Keratinocyte (primary cell): ENCODE data around the gene NCCRP1.

Experiments used
- EZH2 ChIP-seq: IDR thresholded peaks from one replicate; pipeline ENCODE4 v1.6.1; 2012; ENCODE audit warnings: inconsistent platforms, mild to moderate bottlenecking, low read length, moderate library complexity
- TF ChIP-seq, protein P1 (sequence below), 3 experiments: IDR thresholded peaks in 1 of 3; conservative IDR thresholded peaks in 1 of 3; optimal IDR thresholded peaks in 1 of 3; 2 replicates in 2 of 3; 3 replicates in 1 of 3; pipeline versions ENCODE3 to v1.5.1; 2011; ENCODE audit warnings: low read length in 3 of 3, mild to moderate bottlenecking in 3 of 3, moderate library complexity in 2 of 3, control low read depth in 1 of 3, inconsistent platforms in 1 of 3; ENCODE audit not compliant: insufficient read depth in 2 of 3; ENCODE audit errors: extremely low read depth in 1 of 3

DNA sequence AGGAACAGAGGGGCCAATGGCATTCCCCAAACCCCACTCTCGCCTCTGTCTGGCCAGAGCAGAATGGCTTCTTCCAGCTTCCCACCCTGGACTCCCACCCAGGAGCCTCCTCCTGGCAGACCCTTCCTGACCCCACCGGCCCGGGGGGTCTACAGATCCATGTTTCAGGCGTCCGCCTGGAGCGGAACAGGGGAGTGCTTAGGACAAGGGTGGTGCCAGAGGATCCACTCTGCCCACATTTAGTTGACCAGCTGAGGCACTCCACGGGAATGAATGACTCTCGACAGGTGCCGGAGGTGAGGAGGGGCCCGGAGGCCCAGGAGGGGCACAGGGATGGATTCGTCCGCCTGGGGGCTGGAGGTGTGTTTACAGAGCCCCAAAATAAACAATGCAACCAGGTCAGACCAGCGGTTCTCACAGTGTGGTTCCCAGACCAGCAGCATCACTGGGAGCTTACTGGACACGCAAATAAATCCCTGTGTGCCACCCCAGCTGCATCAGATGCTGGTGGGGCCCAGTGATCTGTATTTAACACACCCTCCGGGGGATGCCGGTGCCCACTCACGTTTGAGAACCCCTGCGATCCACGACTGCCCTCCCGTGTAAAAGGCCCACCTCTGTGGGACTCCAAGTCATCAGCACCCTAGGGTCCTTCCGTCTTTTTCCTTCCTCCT is 15.1 kb upstream of the NCCRP1 start:
- TF ChIP-seq, protein P1, sequence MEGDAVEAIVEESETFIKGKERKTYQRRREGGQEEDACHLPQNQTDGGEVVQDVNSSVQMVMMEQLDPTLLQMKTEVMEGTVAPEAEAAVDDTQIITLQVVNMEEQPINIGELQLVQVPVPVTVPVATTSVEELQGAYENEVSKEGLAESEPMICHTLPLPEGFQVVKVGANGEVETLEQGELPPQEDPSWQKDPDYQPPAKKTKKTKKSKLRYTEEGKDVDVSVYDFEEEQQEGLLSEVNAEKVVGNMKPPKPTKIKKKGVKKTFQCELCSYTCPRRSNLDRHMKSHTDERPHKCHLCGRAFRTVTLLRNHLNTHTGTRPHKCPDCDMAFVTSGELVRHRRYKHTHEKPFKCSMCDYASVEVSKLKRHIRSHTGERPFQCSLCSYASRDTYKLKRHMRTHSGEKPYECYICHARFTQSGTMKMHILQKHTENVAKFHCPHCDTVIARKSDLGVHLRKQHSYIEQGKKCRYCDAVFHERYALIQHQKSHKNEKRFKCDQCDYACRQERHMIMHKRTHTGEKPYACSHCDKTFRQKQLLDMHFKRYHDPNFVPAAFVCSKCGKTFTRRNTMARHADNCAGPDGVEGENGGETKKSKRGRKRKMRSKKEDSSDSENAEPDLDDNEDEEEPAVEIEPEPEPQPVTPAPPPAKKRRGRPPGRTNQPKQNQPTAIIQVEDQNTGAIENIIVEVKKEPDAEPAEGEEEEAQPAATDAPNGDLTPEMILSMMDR (optimal IDR thresholded peaks at IDR 0.05 in 1 of 3, IDR thresholded peaks at IDR 0.05 in 1 of 3, conservative IDR thresholded peaks at IDR 0.05 in 1 of 3; ENCODE audit: extremely low read depth in 1 of 3, insufficient read depth in 2 of 3, low read length in 3 of 3), result no peak
- no peak for TF ChIP-seq EZH2
